ENCODE measurements around the gene USP32.
"Not testable (repeated sequence)": the region's sequence is repeated elsewhere in the genome, so short reads cannot be mapped to it uniquely, and the experiment has no call there.

The USP32 gene

DNA sequence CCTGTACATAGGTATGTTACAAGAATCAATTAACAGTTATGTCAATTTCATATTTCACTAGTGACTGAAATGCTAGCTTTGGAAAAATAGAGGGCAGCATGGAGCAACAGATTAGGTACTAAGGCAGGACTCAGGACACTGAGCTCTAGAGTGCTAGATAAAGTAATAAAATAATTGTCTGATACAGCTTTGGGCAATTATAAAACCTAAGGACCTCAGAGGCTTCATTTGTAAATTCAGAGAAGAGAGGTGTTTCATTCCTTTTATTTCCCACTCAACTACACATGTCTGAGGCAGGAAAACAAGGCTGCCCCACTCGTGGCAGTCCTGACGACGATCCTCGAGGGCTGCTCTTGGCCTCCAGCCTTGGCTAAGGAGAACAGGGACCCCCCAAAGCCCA lies 160.7 kb downstream of the USP32 start:
- DNase-seq (ENCODE audit: low read depth, low spot score) = no peak

DNA sequence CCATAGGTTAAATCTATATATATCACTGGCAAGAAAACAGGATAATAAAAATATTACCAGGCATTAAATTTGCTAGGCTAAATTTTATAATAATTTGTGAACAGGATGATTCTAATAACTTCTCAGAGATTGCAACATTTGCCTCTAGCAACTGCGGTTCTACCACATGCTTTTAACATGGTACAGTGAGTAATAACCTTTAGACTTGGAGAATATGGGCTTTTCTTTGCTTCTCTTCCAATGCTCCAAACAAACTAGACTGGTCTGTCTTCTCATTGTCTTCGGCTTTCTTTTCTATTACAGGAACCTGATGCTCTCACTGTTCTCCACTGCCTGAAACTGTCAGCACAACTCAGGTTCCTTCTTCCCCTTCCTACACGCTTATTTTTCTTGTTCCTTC lies 161.6 kb downstream of the USP32 start:
- no peak for DNase-seq (ENCODE audit: low read depth, low spot score)

DNA sequence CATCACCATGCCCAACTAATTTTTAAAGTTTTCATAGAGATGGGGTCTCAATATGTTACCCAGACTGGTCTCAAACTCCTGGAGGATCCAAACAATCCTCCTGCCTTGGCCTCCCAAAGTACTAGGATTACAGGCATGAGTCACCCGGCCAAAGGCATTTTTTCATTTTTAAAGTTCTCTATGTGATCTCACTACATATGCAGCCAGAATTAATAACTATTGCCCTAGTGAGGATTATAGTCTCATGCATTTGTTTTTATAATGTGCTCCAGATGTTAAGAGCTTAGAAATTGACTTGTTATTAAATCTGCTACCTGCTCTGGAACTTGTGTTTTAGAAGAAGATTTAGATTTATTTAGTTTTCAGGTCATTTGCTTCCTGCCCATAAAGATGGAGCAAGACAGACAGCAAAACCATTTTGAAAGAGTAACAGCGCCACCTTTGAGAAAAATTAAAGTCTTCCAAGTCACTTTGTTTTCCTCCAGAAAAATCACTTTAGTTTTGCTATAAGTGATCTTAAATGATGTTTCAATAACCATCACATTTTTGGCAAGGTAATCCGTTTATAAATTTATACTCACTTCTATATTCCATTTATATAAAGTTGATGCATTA lies 162.6 kb downstream of the USP32 start:
- DNase-seq (ENCODE audit: low read depth, low spot score) = no peak

DNA sequence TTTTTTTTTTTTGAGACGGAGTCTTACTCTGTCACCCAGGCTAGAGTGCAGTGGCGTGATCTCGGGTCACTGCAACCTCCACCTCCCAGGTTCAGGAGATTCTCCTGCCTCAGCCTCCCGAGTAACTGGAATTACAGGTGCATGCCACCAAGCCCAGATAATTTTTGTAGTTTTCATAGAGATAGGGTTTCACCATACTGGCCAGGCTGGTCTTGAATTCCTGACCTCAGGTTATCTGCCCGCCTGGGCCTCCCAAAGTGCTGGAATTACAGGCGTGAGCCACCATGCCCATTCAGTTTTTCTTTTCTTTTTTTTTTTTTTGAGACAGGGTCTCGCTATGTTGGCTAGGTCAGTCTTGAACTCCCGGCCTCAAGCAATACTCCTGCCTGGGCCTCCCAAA lies 164.7 kb downstream of the USP32 start:
- not testable (repeated sequence) for DNase-seq (ENCODE audit: low read depth, low spot score)

DNA sequence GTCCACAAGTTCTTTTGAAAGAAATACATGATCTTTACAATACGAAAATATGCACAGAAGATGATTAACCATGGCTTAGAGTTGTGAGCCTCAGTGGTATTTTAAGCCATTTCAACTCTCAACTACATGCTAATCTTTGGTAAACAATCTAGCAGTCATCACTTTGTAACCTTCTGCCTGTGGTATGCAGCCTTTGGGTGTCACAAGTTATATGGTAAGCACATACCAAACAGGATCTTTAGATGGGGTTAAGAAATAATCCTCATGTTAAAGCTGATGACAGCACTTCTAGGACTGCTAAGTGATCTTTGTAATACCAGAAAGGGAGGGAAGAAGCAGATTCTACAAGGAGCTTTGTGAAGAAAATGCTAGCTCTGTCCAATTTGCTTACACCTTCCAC lies 167.9 kb downstream of the USP32 start:
- no peak for DNase-seq (ENCODE audit: low read depth, low spot score)

GRCh38 chr17:60223456-60223855 lies 168.5 kb downstream of the USP32 start:
- no peak for DNase-seq (ENCODE audit: low read depth, low spot score)

- DNase-seq (ENCODE audit: low read depth, low spot score) = not testable (repeated sequence)
These were observed 173.2 kb downstream of the USP32 start for GRCh38 chr17:60218774-60219173.

DNA sequence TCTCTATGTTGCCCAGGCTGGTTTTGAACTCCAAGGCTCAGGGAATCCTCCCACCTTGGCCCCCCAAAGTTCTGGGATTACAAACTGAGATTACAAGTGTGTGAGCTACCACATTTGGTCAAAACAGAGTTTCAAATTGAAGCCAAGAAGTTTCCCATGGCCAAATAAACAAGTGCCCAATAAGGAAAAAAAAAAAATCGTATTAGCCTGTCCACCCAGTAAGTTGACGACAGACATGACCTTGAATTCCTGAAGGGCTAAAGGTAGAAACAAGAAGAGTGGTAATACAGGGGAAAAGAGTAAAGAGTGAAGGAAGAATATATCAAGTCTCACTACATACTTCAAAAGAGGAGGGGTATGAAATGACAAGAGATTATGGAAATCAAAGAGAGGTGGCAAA lies 176.0 kb downstream of the USP32 start:
- not testable (repeated sequence) for DNase-seq (ENCODE audit: low read depth, low spot score)

DNA sequence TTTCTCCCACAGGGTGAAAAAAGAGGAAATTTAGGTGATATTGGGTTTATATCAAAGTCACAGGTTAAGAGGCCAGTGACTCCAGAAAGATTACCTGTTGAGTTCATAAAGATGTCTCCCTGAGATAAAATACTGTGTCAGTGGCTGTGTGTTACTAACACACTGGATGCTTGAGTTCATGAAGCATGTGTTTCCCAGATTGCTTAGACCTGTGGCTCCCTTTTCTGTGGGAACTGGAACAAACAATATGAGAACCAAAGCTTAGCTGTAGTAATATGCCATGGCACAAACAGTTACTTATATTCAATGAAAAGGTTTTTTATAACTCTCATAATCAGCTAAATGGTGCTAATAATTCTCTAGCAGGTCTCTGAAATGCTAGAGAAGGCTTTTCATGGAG lies 180.7 kb downstream of the USP32 start:
- DNase-seq (ENCODE audit: low read depth, low spot score) = not testable (repeated sequence)

DNA sequence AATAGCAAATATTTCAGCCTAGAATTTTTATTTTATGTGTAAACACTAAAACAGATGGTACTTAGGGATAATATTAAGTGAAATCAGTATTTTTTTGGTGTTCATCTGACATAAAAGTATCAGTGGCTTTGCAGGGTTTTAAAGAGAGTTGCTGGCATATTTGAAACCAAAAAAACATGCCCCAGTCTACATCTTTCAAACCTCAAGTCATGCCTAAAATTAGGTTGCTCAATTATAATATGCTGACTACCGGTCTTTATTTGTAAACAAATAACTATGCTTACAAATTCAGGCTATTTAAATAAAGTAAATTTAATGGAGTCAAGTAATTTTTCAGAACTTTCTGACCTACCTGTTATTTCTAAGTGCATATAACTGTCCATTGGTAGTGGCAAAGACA lies 183.6 kb downstream of the USP32 start:
- DNase-seq (ENCODE audit: low read depth, low spot score) = not testable (repeated sequence)

GRCh38 chr17:60205782-60206181 lies 186.2 kb downstream of the USP32 start:
- not testable (repeated sequence) for DNase-seq (ENCODE audit: low read depth, low spot score)

- not testable (repeated sequence) for DNase-seq (ENCODE audit: low read depth, low spot score)
These were observed 193.3 kb downstream of the USP32 start for GRCh38 chr17:60198630-60199029.

- DNase-seq (ENCODE audit: low read depth, low spot score) = not testable (repeated sequence)
These were observed 197.8 kb downstream of the USP32 start for GRCh38 chr17:60194141-60194540.

- DNase-seq (ENCODE audit: low read depth, low spot score) = no peak
These were observed 198.5 kb downstream of the USP32 start for GRCh38 chr17:60193482-60193881.

- DNase-seq (ENCODE audit: low read depth, low spot score) = not testable (repeated sequence)
These were observed 198.9 kb downstream of the USP32 start for GRCh38 chr17:60193032-60193431.

DNA sequence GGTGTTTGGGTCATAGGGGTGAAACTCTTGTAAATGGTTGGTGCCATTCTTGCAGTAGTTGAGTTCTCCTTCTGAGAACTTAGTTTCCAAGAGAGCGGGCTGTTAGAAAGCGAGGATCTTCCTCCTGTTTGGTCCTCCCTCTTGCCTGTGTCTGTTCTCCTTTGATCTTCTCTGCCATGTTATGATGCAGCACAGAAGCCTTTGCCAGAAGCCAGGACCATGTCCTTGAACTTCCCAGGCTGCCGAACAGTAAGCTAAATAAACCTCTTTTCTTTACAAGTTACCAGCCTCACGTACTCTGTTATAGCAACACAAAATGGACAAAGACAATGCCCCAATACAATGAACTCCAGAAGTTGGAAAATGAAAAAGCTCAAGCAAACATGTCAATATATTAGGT lies 201.9 kb downstream of the USP32 start:
- DNase-seq (ENCODE audit: low read depth, low spot score) = not testable (repeated sequence)

DNA sequence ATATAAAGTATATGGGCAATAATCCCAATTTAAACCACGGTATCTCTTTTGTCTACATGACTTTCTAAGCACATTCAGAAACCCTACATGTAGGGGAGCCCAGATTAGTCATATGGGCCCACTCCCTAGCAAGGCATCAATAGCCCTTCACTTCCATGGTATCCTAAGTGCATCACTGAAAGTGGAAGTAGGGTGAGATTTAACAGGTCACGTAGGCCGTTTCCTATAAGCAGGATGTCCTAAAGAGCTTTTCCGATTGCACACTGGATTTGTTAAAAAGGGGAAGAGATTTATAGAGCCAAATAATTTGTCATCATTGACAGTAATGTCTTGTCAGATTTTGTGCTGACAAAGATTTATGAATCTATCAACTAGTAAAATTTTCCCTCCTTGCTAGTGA lies 203.2 kb downstream of the USP32 start:
- DNase-seq (ENCODE audit: low read depth, low spot score) = no peak

DNA sequence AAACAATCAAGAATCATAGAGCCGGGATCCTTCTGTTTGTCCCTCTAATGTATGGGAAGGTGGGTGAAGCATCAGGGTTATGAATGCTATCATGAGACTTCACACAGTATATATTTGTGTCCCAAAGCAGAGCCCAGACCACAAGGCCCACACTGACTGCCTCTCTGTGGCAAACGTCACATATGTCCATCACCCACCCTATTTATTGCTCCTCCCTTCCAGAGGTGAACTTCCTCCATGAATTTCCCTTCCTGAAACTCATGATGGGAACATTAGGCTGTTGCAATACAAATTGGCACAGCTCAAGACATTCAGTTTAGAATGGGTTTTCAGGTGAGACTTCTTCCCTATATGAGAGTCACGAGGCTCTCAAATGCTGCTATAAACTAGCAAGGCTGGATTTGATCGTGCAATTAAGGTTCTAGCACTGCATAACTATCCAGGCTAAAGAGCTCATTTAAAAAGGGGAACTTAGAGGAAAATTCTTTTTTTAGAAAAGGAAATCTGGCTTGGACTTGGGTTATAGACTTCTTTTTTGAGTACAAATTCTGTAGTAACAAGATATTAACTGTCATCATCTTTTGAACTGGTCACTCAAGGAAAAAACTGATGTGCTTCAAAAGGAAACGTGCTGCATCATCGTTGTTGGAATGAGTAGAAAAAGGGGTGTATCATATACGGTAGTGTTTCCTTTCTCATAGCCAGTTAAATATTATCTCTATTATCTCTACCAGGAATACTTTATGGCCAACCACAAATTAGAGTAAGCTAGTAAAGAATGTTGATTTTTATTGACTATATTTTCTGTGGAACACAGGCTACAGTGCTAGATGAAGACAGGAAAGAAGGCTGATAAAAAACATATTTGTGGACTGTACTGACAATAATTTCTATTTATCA lies 204.8 kb downstream of the USP32 start:
- DNase-seq (ENCODE audit: low read depth, low spot score) = not testable (repeated sequence)

GRCh38 chr17:60186372-60186771 lies 205.6 kb downstream of the USP32 start:
- not testable (repeated sequence) for DNase-seq (ENCODE audit: low read depth, low spot score)

- DNase-seq (ENCODE audit: low read depth, low spot score) = not testable (repeated sequence)
These were observed 211.6 kb downstream of the USP32 start for GRCh38 chr17:60180380-60180779.

DNA sequence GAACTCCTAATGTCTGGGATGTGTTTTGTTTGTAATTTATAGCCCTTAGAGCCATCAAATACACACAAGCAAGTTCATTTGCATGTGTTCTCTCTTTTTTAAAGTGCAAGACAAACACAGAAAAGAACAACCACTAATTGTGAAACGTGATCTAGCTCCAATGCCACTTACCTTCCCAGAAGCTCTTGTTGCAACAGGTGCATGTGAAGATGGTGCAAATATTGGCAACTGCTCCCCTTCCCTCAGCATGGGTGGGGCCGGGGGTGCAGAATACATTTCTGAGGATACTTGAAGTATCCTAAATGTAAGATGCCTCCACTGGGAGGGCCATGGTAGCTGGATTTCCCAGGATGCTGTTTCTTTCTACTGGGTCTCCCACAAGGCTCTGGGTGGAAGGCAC lies 213.8 kb downstream of the USP32 start:
- DNase-seq (ENCODE audit: low read depth, low spot score) = not testable (repeated sequence)

GRCh38 chr17:60176763-60177162 lies 215.2 kb downstream of the USP32 start:
- not testable (repeated sequence) for DNase-seq (ENCODE audit: low read depth, low spot score)

DNA sequence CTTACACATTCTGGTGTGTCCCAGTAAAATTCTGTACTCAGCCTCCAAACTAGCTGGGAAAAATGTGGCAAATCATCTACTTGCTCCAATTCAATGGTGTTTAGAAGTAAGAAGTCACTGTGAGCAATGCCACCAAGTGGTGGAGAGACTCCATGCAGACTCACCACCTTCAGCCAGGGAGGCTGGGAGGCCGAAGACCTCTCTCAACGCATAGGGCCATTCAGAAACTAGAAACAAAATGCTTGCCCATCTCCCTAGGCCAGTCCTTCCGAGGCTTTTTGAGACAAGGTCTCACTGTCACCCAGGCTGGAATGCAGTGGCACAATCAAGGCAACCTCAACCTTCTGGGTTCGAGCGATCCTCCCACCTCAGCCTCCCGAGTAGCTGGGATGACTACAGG lies 217.2 kb downstream of the USP32 start:
- not testable (repeated sequence) for DNase-seq (ENCODE audit: low read depth, low spot score)
